ENCODE data around the gene DAPL1.

DNA sequence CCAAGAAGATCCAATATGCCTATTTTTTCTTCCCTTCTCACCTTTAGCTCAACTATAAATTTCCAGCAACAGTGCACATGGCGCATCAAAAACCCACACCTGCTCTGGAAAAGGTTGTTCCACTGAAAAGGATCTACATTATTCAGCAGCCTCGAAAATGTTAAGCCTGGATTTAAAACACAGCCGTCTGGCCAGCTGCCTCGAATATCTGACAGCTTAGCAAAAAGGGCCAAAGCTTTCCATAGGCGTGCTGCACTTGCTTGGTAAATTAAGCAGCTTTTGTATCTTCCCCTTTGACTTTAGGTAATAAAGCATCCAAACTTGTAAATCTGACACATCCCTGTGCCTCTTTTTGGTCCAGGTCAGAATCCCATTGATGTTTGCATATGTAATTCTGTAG lies 20.5 kb downstream of the DAPL1 start:
- TF ChIP-seq, protein P1, sequence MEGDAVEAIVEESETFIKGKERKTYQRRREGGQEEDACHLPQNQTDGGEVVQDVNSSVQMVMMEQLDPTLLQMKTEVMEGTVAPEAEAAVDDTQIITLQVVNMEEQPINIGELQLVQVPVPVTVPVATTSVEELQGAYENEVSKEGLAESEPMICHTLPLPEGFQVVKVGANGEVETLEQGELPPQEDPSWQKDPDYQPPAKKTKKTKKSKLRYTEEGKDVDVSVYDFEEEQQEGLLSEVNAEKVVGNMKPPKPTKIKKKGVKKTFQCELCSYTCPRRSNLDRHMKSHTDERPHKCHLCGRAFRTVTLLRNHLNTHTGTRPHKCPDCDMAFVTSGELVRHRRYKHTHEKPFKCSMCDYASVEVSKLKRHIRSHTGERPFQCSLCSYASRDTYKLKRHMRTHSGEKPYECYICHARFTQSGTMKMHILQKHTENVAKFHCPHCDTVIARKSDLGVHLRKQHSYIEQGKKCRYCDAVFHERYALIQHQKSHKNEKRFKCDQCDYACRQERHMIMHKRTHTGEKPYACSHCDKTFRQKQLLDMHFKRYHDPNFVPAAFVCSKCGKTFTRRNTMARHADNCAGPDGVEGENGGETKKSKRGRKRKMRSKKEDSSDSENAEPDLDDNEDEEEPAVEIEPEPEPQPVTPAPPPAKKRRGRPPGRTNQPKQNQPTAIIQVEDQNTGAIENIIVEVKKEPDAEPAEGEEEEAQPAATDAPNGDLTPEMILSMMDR (IDR thresholded peaks at IDR 0.05), result no peak
- TF ChIP-seq RAD21 (IDR thresholded peaks at IDR 0.05; ENCODE audit: low read length) (no peak), TCF12 (IDR thresholded peaks at IDR 0.05) (no peak), EZH2phosphoT487 (IDR thresholded peaks at IDR 0.05; ENCODE audit: borderline replicate concordance, low read depth) (no peak), NRF1 (IDR thresholded peaks at IDR 0.05; ENCODE audit: low read depth, low read length) (no peak), RXRA (IDR thresholded peaks at IDR 0.05; ENCODE audit: borderline replicate concordance, low read depth) (no peak), POLR2AphosphoS5 (IDR thresholded peaks at IDR 0.05; ENCODE audit: low read depth, low read length) (no peak), TAF1 (IDR thresholded peaks at IDR 0.05; ENCODE audit: borderline replicate concordance, low read depth, low read length) (no peak), FOXM1 (IDR thresholded peaks at IDR 0.05; ENCODE audit: low read depth) (no peak)
- TF ChIP-seq, protein P2, sequence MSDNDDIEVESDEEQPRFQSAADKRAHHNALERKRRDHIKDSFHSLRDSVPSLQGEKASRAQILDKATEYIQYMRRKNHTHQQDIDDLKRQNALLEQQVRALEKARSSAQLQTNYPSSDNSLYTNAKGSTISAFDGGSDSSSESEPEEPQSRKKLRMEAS (IDR thresholded peaks at IDR 0.05; ENCODE audit: low read depth), result no peak
- TF ChIP-seq, protein P3, sequence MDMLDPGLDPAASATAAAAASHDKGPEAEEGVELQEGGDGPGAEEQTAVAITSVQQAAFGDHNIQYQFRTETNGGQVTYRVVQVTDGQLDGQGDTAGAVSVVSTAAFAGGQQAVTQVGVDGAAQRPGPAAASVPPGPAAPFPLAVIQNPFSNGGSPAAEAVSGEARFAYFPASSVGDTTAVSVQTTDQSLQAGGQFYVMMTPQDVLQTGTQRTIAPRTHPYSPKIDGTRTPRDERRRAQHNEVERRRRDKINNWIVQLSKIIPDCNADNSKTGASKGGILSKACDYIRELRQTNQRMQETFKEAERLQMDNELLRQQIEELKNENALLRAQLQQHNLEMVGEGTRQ (IDR thresholded peaks at IDR 0.05; ENCODE audit: borderline replicate concordance, low read depth, low read length), result no peak
- TF ChIP-seq, protein P4, sequence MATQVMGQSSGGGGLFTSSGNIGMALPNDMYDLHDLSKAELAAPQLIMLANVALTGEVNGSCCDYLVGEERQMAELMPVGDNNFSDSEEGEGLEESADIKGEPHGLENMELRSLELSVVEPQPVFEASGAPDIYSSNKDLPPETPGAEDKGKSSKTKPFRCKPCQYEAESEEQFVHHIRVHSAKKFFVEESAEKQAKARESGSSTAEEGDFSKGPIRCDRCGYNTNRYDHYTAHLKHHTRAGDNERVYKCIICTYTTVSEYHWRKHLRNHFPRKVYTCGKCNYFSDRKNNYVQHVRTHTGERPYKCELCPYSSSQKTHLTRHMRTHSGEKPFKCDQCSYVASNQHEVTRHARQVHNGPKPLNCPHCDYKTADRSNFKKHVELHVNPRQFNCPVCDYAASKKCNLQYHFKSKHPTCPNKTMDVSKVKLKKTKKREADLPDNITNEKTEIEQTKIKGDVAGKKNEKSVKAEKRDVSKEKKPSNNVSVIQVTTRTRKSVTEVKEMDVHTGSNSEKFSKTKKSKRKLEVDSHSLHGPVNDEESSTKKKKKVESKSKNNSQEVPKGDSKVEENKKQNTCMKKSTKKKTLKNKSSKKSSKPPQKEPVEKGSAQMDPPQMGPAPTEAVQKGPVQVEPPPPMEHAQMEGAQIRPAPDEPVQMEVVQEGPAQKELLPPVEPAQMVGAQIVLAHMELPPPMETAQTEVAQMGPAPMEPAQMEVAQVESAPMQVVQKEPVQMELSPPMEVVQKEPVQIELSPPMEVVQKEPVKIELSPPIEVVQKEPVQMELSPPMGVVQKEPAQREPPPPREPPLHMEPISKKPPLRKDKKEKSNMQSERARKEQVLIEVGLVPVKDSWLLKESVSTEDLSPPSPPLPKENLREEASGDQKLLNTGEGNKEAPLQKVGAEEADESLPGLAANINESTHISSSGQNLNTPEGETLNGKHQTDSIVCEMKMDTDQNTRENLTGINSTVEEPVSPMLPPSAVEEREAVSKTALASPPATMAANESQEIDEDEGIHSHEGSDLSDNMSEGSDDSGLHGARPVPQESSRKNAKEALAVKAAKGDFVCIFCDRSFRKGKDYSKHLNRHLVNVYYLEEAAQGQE (IDR thresholded peaks at IDR 0.05; ENCODE audit: low read depth, low read length), result no peak
